HL-60 (cell line): Measurements from ENCODE around the gene MMP19.

Experiments used
- POLR2AphosphoS5 ChIP-seq: IDR thresholded peaks from 2 replicates; pipeline ENCODE4 v1.6.1; 2012; ENCODE audit warnings: low read depth
- SPI1 ChIP-seq: IDR thresholded peaks from 2 replicates; pipeline ENCODE4 v1.6.1; 2012; ENCODE audit warnings: low read depth, mild to moderate bottlenecking, borderline replicate concordance
- TF ChIP-seq, protein P1 (sequence below): IDR thresholded peaks from one replicate; pipeline ENCODE4 v1.5.1; 2011; ENCODE audit warnings: low read length, control low read depth, inconsistent platforms; ENCODE audit not compliant: insufficient read depth
- TF ChIP-seq, protein P2 (sequence below): IDR thresholded peaks from 2 replicates; pipeline ENCODE4 v1.6.1; 2012; ENCODE audit warnings: low read depth; ENCODE audit not compliant: insufficient replicate concordance

DNA sequence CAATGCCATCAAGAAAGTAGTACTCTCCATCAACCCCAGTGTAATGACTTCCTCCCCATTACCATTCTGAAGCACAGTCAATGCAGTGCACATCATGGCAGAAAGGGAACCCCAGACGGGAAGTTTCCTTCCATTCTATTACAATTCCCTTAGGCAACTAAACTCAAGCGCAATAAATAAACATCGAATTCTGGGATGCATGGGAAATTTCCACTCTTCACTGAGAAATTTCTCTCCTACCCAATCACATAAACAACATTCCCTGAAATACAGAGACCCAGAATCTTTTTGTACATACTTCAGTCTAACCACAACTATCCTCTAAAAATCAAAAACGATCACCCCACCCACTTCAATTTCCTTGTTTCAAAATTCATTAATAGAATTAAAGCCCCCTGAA lies 45.2 kb downstream of the MMP19 start:
- TF ChIP-seq, protein P1, sequence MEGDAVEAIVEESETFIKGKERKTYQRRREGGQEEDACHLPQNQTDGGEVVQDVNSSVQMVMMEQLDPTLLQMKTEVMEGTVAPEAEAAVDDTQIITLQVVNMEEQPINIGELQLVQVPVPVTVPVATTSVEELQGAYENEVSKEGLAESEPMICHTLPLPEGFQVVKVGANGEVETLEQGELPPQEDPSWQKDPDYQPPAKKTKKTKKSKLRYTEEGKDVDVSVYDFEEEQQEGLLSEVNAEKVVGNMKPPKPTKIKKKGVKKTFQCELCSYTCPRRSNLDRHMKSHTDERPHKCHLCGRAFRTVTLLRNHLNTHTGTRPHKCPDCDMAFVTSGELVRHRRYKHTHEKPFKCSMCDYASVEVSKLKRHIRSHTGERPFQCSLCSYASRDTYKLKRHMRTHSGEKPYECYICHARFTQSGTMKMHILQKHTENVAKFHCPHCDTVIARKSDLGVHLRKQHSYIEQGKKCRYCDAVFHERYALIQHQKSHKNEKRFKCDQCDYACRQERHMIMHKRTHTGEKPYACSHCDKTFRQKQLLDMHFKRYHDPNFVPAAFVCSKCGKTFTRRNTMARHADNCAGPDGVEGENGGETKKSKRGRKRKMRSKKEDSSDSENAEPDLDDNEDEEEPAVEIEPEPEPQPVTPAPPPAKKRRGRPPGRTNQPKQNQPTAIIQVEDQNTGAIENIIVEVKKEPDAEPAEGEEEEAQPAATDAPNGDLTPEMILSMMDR, result no peak
- no peak for TF ChIP-seq POLR2AphosphoS5
- TF ChIP-seq, protein P2, sequence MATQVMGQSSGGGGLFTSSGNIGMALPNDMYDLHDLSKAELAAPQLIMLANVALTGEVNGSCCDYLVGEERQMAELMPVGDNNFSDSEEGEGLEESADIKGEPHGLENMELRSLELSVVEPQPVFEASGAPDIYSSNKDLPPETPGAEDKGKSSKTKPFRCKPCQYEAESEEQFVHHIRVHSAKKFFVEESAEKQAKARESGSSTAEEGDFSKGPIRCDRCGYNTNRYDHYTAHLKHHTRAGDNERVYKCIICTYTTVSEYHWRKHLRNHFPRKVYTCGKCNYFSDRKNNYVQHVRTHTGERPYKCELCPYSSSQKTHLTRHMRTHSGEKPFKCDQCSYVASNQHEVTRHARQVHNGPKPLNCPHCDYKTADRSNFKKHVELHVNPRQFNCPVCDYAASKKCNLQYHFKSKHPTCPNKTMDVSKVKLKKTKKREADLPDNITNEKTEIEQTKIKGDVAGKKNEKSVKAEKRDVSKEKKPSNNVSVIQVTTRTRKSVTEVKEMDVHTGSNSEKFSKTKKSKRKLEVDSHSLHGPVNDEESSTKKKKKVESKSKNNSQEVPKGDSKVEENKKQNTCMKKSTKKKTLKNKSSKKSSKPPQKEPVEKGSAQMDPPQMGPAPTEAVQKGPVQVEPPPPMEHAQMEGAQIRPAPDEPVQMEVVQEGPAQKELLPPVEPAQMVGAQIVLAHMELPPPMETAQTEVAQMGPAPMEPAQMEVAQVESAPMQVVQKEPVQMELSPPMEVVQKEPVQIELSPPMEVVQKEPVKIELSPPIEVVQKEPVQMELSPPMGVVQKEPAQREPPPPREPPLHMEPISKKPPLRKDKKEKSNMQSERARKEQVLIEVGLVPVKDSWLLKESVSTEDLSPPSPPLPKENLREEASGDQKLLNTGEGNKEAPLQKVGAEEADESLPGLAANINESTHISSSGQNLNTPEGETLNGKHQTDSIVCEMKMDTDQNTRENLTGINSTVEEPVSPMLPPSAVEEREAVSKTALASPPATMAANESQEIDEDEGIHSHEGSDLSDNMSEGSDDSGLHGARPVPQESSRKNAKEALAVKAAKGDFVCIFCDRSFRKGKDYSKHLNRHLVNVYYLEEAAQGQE, result no peak
- TF ChIP-seq SPI1, result no peak
